ENCODE data around the gene SMARCA1. TPM values are rescaled to one million over a fixed set of nuclear protein-coding genes. Genes with fewer than 3 reads are reported as not detected.

SMARCA1 gene
- total and polyA plus RNA-seq, 8 donors = 26.1 to 143 (median 122) TPM

DNA sequence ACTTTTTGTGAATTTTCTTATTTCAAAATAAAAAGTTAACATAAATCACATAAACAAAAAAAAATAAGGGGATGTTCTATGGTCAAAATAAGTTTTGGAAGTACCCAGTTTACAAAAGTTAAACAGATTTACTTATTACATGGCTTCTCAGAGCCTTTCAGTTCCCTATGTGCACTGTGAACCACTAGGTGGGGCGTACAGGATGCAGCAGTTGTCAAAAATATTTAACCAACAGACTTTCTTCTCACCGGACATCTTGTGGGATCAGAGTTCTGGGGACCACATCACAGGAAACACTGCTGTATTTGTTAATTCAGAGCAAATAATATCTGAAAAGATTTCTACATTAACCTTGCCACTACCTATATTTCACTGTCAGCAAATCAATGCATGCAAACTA is 74.1 kb downstream of the SMARCA1 start:
- H3K4me1 ChIP-seq = no peaks in the 10 kb centered on the region
- H3K27me3 ChIP-seq = no peaks in the 10 kb centered on the region
- H3K36me3 ChIP-seq = no peaks in the 10 kb centered on the region
- intact Hi-C loops (cut with DNase I) = no loop called here
- DNase-seq = no peak
- H3K9me3 ChIP-seq = no peaks in the 10 kb centered on the region
- no peak for TF ChIP-seq CTCF (IDR thresholded peaks at IDR 0.05)
- ATAC-seq = no peak
- no peak overlapping the region for H3K4me3 ChIP-seq
- H3K27ac ChIP-seq = no peak overlapping the region

- H3K27me3 ChIP-seq = no peaks in the 10 kb centered on the region
- no peak overlapping the region for H3K4me3 ChIP-seq
- H3K27ac ChIP-seq = no peak overlapping the region
- H3K36me3 ChIP-seq = no peaks in the 10 kb centered on the region
- ATAC-seq (no peak), DNase-seq (no peak)
- H3K4me1 ChIP-seq = no peaks in the 10 kb centered on the region
- no peaks in the 10 kb centered on the region for H3K9me3 ChIP-seq
- intact Hi-C loops (cut with DNase I) = no loop called here
- no peak for TF ChIP-seq CTCF (IDR thresholded peaks at IDR 0.05)
Observed at GRCh38 chrX:129445436-129445835, 77.9 kb downstream of the SMARCA1 start.

- Histone ChIP-seq H3K4me3 (no peak overlapping the region), H3K36me3 (no peaks in the 10 kb centered on the region), H3K9me3 (no peaks in the 10 kb centered on the region), H3K27me3 (no peaks in the 10 kb centered on the region), H3K27ac (no peak overlapping the region), H3K4me1 (no peaks in the 10 kb centered on the region)
- intact Hi-C loops (cut with DNase I) = no loop called here
- DNase-seq = no peak
- ATAC-seq = no peak
- TF ChIP-seq CTCF (IDR thresholded peaks at IDR 0.05) = no peak
Observed at GRCh38 chrX:129433945-129434344, 89.3 kb downstream of the SMARCA1 start.

DNA sequence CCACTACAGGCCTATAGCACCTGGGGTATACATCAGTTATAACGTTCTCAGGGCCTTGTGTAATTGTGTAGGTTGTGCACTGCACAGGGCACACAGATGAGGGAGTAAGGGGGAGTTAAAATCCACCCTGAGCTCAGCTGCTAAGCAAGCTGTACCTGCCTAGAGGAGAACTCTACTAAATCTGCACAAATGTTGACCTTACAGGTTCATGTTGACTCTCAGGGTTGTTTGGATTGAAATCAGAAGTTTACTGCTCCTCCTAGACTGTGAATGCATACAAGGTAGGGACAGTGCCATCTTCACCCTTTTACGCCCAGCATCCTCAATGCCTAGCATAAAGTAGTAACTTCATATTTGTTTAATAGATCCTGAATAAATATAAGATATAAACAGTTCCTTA is 89.8 kb downstream of the SMARCA1 start:
- no peak for DNase-seq
- no peak overlapping the region for H3K4me3 ChIP-seq
- no peak for ATAC-seq
- no peaks in the 10 kb centered on the region for H3K9me3 ChIP-seq
- no peak for TF ChIP-seq CTCF (IDR thresholded peaks at IDR 0.05)
- H3K27ac ChIP-seq = no peak overlapping the region
- intact Hi-C loops (cut with DNase I) = no loop called here
- H3K27me3 ChIP-seq = no peaks in the 10 kb centered on the region
- no peaks in the 10 kb centered on the region for H3K4me1 ChIP-seq
- no peaks in the 10 kb centered on the region for H3K36me3 ChIP-seq

GRCh38 chrX:129427267-129427666 is 96.0 kb downstream of the SMARCA1 start:
- TF ChIP-seq CTCF (IDR thresholded peaks at IDR 0.05) = no peak
- Histone ChIP-seq H3K36me3 (peaks cover 0 to 4% of the 10 kb centered on the region in 2 donors), H3K9me3 (no peaks in the 10 kb centered on the region), H3K4me1 (no peaks in the 10 kb centered on the region), H3K27ac (no peak overlapping the region), H3K27me3 (no peaks in the 10 kb centered on the region), H3K4me3 (no peak overlapping the region)
- DNase-seq (no peak), ATAC-seq (peak; percentile 17)
- intact Hi-C loops (cut with DNase I) = no loop called here
